ENCODE data around the gene BTBD2. TPM values are rescaled to one million over a fixed set of nuclear protein-coding genes. Genes with fewer than 3 reads are reported as not detected.

BTBD2 gene
- total RNA-seq, 1 donor from 2014 or later = 59.7 TPM

GRCh38 chr19:1985588-1986356 lies 29.7 kb downstream of the BTBD2 start:
- no peak for DNase-seq

GRCh38 chr19:1984357-1984756 lies 31.2 kb downstream of the BTBD2 start:
- DNase-seq = no peak

- no peak for DNase-seq
Observed at GRCh38 chr19:1981253-1981652, 34.3 kb downstream of the BTBD2 start.

DNA sequence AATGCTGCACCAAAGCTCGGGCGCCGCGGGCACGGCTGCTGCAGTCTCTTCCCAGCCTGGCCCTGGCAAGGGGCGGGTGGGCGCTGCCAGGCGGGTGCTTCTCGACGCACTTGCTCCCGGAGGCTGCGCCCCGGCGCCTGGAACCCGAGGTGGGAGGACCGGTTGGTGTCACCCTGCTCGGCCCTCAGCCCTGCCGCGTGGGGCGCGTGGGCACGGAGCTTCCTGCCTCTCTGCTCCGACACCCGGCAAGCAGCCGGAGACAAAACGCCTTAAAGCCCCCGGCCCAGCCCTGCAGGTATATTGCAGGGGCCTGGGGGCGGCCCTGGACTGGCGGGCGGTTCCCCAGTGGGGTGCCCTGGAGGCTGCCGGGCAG lies 34.7 kb downstream of the BTBD2 start:
- DNase-seq = no peak

- no peak for DNase-seq
Observed at GRCh38 chr19:1980091-1980808, 35.3 kb downstream of the BTBD2 start.

- no peak for DNase-seq
Observed at GRCh38 chr19:1979642-1980041, 35.9 kb downstream of the BTBD2 start.

DNA sequence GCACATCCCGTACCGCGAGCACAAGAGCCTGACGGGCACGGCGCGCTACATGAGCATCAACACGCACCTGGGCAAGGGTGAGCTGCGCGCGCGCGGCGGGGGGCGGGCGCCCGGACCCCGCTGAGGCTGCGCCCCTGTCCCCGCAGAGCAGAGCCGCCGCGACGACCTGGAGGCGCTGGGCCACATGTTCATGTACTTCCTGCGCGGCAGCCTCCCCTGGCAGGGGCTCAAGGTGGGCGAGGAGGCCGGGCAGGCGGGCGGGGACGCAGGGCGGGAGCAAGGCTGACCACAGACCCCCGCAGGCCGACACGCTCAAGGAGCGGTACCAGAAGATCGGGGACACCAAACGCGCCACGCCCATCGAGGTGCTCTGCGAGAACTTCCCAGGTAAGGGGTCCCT lies 36.5 kb downstream of the BTBD2 start:
- no peak for DNase-seq

- DNase-seq = no peak
Observed at GRCh38 chr19:1978346-1978894, 37.1 kb downstream of the BTBD2 start.

- DNase-seq = no peak
Observed at GRCh38 chr19:1977120-1977519, 38.4 kb downstream of the BTBD2 start.

GRCh38 chr19:1975162-1975480 lies 40.4 kb downstream of the BTBD2 start:
- no peak for DNase-seq

DNA sequence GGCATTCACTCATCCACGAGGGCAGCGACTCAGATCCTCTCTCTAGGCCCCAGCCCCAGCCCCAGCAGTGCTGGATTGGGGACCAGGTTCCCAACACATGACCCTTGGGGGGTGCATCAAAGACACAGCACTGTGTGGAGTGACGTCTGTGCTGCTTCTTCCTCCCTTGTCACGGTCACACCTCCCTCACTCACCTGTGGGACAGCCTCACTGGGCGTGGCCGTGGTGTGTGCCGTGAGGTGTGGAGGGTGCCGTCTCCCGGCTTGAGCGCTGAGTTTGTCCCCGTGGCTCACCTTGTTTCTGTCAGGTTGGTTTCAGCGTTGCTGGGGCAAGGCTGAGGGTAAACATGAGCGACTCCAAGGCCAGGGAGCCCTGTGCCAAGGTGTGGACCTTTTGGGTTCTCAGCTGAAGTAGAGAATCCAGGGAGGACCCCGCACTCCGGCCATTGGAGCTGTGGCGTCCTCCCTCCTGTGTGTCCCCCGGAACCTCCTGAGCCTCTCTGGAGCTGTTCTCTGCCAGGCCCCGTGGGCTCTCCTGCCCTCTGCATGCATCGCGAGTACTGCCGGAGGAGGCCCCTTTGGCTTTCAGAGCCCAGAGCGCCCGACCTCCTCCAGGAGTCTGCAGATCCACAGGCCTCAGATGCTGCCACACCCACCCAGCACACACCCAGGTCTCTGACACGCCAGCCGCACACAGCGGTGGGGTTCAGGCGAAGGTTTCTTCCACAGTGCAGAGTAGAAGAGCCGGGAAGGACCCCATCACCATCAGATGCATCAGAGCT lies 40.9 kb downstream of the BTBD2 start:
- DNase-seq = no peak

- DNase-seq = no peak
Observed at GRCh38 chr19:1970806-1971502, 44.6 kb downstream of the BTBD2 start.

DNA sequence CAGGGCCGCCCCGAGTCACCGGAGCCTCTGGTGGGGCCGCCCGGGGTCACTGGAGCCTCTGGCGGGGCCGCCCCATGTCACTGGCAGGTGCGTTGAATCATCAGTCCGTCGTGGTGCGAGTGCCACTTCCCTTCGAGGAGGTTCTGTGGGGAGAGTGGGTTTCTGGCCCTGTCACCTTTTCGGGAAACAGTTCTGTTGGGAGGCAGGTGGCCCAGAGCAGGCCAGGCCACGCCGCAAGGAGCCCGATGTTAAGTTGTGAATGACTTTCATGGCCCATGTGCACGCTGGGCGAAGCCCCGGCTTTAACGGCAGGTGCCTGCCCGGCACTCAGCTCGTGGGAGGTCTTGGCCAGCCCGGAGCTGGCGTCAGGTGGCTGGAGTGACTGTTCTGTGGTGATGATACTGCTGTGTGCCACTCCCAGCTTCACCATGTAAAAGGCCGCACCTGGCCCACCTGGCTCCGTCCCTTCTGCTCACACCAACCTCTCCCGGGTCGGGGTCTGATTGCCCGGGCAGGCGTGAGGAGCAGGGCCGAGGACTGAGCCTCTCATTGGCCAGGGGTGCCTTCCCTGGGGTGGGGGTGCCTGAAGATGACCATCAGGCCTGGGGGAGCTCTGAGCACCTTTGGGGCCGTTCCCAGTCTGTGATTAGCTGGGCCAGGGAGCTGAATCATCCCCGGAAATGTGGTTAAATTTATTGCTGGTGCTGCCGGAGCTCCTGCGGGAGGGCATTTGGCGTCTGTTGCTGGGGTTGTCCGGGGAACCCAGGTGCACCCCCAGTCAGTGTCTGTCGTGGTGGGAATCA lies 45.3 kb downstream of the BTBD2 start:
- DNase-seq = no peak

GRCh38 chr19:1969176-1970002 lies 46.1 kb downstream of the BTBD2 start:
- DNase-seq = no peak

- peak; percentile 28 for DNase-seq
Observed at GRCh38 chr19:1968279-1969175, 47.0 kb downstream of the BTBD2 start.

GRCh38 chr19:1967087-1967608 lies 48.4 kb downstream of the BTBD2 start:
- no peak for DNase-seq

DNA sequence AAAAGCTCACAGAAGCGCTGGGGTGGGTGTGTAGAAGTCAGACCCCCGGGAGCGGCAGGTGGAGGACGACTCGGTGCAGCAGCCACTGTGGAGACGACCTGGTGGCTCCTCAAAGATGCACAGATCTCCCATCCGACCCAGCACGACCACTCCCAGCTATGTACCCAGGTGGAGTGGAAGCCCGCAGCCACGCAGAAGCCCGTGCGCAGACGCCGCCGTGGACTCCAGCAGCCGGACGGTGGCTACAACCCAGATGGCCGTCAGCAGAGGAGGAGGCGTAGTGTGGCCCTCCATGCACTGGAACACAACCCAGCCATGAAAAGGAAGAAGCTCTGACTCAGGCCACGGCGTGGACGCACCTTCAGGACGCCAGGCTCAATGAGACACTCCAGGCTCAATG lies 52.8 kb downstream of the BTBD2 start:
- DNase-seq = no peak

DNA sequence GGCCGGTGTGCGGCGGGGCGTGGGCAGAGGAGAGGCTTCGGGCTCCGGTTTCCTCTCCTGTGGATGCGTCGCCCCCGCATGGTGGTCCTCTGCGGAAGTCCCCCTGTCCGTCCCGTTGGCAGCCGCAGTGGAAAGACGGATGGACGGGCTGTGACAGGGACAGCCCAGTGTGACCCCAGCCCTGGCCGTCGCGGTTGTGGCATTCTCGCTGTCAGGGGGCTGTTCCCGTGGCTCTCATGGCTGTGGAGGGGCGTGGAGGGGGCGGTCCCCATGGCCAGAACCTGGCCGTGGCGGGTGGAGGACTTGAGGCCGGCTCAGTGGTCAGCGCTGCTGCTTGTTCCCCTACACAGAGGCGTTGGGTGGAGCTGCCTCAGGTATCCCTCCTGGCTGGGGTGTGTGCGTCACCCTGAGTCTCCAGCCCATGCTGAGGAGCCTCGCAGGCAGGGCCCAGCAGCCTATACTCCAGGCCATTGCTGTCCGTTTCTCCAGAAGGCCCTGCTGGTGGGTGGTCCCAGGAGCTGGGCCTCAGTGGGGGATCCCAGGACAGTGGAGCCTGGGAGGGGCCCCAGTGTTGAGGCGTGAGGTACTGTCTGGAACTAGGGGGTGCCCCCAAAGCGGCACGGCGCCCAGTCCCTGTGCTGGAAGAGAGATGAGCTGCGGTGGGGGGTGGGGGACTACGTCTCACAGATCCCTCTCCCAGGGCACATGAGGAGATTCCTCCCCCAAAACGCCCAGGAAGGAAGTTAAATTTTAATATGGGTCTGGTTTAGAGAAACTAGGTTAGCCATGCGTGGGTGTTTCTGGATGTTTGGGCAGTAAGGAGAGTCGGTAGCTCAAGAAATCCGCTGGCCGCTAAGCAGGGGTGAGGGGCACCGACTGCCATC lies 54.3 kb downstream of the BTBD2 start:
- no peak for DNase-seq

All from tongue (tissue), 2 donors.